ENCODE results near the gene DDX39B. TPM values are rescaled to one million over a fixed set of nuclear protein-coding genes. Genes with fewer than 3 reads are reported as not detected.
"Not testable (repeated sequence)": the region's sequence is repeated elsewhere in the genome, so short reads cannot be mapped to it uniquely, and the experiment has no call there.

DDX39B gene
- total and polyA plus RNA-seq, 2 donors (not counting 3 experiments of a cell fraction or from before 2014, with no cell fraction given): 453 to 766 TPM

DNA sequence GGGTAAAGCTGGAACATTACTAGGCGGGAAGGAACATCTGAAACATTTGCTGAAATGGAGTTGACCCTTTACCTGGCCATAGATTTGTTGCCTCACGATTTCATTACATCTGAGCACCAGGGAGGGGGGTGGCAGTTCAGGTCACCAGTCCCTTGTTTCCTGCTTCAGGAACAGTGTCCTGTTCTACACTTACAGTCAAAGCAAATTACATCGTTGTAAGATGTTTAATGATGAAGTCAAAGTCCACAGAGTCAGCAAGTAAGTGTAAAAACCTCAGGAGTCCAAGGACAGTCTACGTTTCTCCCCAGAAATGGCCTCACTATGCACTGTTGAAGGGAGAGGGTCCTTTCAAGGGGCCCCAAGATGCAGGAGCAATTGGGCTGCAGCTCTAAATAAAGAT lies 52.7 kb downstream of the DDX39B start:
- intact Hi-C loops (cut with micrococcal nuclease): no loop called here

DNA sequence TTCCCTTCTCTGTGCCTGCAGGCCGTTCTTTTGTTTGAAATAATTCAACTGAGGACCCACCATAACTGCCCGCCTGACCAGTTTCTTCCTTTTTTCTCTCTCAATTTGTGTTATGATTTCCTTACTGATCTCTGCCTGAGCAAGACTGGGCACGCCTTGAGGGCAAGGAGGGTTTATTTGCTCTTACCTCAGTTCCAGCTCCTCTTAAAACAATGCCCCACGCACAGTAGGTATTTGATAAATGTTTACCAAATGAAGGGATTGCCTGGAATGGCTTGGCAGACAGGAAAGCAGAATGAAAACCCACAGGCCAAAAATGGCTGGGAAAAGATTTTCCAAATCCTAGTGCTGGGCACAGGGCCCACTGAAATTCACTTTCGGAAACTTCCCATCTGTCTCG lies 54.1 kb downstream of the DDX39B start:
- H4K20me1 ChIP-seq (replicated peaks; ENCODE audit: control insufficient read depth, extremely low read depth, insufficient read depth, low read length); H2AFZ ChIP-seq (ENCODE audit: low read depth, low read length); H3K9me1 ChIP-seq (replicated peaks; ENCODE audit: control insufficient read depth, extremely low read depth, insufficient read depth, low read length); H3K4me1 ChIP-seq (ENCODE audit: control insufficient read depth, extremely low read depth, insufficient read depth, low read length); BruUV-seq (replicated peaks); H3K4me2 ChIP-seq (ENCODE audit: insufficient read depth, low read length); intact Hi-C loops (cut with micrococcal nuclease); H3K36me3 ChIP-seq (ENCODE audit: control insufficient read depth in 2 of 2, extremely low read depth in 1 of 2, insufficient read depth in 2 of 2, low read length in 2 of 2); H3K9me3 ChIP-seq (replicated peaks; ENCODE audit: control insufficient read depth, insufficient read depth, low read length); H3K27ac ChIP-seq (ENCODE audit: insufficient read depth, low read depth, low read length); H3K9ac ChIP-seq (replicated peaks; ENCODE audit: extremely low read depth, insufficient read depth, low read length); CTCF ChIA-PET; H3K79me2 ChIP-seq (ENCODE audit: control insufficient read depth, insufficient read depth, low read length); H3K4me3 ChIP-seq (replicated peaks in 1 of 3; ENCODE audit: insufficient read depth in 1 of 3, low read depth in 1 of 3, low read length in 3 of 3); DNase-seq (ENCODE audit: low read depth, low spot score); dilution Hi-C loops (cut with MboI; ENCODE audit: extremely low pct_ligation_motif_present, low sequenced_read_pairs); H3K27me3 ChIP-seq (ENCODE audit: control insufficient read depth in 2 of 2, insufficient read depth in 2 of 2, low read length in 2 of 2); FAIRE-seq; POLR2A ChIA-PET: not testable (repeated sequence)

More for the DNA sequence above, 52.7 kb downstream of the DDX39B start:
- Histone ChIP-seq H3K79me2 (ENCODE audit: control insufficient read depth, insufficient read depth, low read length) (no peaks in the 10 kb centered on the region), H2AFZ (ENCODE audit: low read depth, low read length) (no peak overlapping the region), H3K9me3 (replicated peaks; ENCODE audit: control insufficient read depth, insufficient read depth, low read length) (no peaks in the 10 kb centered on the region), H3K4me3 (replicated peaks in 1 of 3; ENCODE audit: insufficient read depth in 1 of 3, low read depth in 1 of 3, low read length in 3 of 3) (no peak overlapping the region), H3K27ac (ENCODE audit: insufficient read depth, low read depth, low read length) (no peak overlapping the region), H3K9me1 (replicated peaks; ENCODE audit: control insufficient read depth, extremely low read depth, insufficient read depth, low read length) (no peaks in the 10 kb centered on the region), H3K9ac (replicated peaks; ENCODE audit: extremely low read depth, insufficient read depth, low read length) (no peak overlapping the region), H3K4me1 (ENCODE audit: control insufficient read depth, extremely low read depth, insufficient read depth, low read length) (peaks cover 11% of the 10 kb centered on the region), H3K36me3 (ENCODE audit: control insufficient read depth in 2 of 2, extremely low read depth in 1 of 2, insufficient read depth in 2 of 2, low read length in 2 of 2) (no peaks in the 10 kb centered on the region), H3K27me3 (ENCODE audit: control insufficient read depth in 2 of 2, insufficient read depth in 2 of 2, low read length in 2 of 2) (no peaks in the 10 kb centered on the region), H4K20me1 (replicated peaks; ENCODE audit: control insufficient read depth, extremely low read depth, insufficient read depth, low read length) (no peaks in the 10 kb centered on the region), H3K4me2 (ENCODE audit: insufficient read depth, low read length) (no peak overlapping the region)
- POLR2A ChIA-PET: no interaction called here
- CTCF ChIA-PET: interaction anchor here (1.8 kb wide), 1 partner anchor 110 kb away, joined by 4 read pairs; no protein-coding TSS in a partner anchor
- dilution Hi-C loops (cut with MboI; ENCODE audit: extremely low pct_ligation_motif_present, low sequenced_read_pairs): no loop called here
- BruUV-seq (replicated peaks): no TSS peak
- no peak for DNase-seq (ENCODE audit: low read depth, low spot score)
- TF ChIP-seq, protein P1, sequence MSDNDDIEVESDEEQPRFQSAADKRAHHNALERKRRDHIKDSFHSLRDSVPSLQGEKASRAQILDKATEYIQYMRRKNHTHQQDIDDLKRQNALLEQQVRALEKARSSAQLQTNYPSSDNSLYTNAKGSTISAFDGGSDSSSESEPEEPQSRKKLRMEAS (IDR thresholded peaks at IDR 0.05; ENCODE audit: insufficient read depth, insufficient read length): no peak
- TF ChIP-seq JUN (IDR thresholded peaks at IDR 0.05; ENCODE audit: borderline replicate concordance, insufficient read depth, insufficient read length, low read depth): no peak
- TF ChIP-seq, protein P2, sequence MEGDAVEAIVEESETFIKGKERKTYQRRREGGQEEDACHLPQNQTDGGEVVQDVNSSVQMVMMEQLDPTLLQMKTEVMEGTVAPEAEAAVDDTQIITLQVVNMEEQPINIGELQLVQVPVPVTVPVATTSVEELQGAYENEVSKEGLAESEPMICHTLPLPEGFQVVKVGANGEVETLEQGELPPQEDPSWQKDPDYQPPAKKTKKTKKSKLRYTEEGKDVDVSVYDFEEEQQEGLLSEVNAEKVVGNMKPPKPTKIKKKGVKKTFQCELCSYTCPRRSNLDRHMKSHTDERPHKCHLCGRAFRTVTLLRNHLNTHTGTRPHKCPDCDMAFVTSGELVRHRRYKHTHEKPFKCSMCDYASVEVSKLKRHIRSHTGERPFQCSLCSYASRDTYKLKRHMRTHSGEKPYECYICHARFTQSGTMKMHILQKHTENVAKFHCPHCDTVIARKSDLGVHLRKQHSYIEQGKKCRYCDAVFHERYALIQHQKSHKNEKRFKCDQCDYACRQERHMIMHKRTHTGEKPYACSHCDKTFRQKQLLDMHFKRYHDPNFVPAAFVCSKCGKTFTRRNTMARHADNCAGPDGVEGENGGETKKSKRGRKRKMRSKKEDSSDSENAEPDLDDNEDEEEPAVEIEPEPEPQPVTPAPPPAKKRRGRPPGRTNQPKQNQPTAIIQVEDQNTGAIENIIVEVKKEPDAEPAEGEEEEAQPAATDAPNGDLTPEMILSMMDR (IDR thresholded peaks at IDR 0.05; ENCODE audit: extremely low read depth in 1 of 2, insufficient read depth in 1 of 2, low read depth in 1 of 2, low read length in 2 of 2): no peak
- no peak for TF ChIP-seq POLR2A (IDR thresholded peaks at IDR 0.05; ENCODE audit: low read depth, low read length)
- no peak for TF ChIP-seq MYC (IDR thresholded peaks at IDR 0.05; ENCODE audit: low read depth, low read length)
- no peak for TF ChIP-seq POLR2AphosphoS5 (IDR thresholded peaks at IDR 0.05; ENCODE audit: insufficient read depth, low read depth, low read length)
- no peak for TF ChIP-seq GATA2 (IDR thresholded peaks at IDR 0.05; ENCODE audit: insufficient read depth, insufficient read length, low read depth, low read length)
- TF ChIP-seq FOS (IDR thresholded peaks at IDR 0.05; ENCODE audit: borderline replicate concordance, insufficient read depth, low read length): no peak
- TF ChIP-seq EZH2 (IDR thresholded peaks at IDR 0.05; ENCODE audit: borderline replicate concordance, low read depth, low read length, severe bottlenecking): no peak
- no peak for FAIRE-seq

All from endothelial cell of umbilical vein (primary cell).